DMS79 treated with DMSO at 0.1 percent for 48 hours (cell line): ENCODE measurements around the gene CTNS.
"Not testable (repeated sequence)": the region's sequence is repeated elsewhere in the genome, so short reads cannot be mapped to it uniquely, and the experiment has no call there.

ENCODE experiments used
- DNase-seq: peaks from one replicate; lab custom pipeline; 2025; lab: John Stamatoyannopoulos, UW

The CTNS gene

DNA sequence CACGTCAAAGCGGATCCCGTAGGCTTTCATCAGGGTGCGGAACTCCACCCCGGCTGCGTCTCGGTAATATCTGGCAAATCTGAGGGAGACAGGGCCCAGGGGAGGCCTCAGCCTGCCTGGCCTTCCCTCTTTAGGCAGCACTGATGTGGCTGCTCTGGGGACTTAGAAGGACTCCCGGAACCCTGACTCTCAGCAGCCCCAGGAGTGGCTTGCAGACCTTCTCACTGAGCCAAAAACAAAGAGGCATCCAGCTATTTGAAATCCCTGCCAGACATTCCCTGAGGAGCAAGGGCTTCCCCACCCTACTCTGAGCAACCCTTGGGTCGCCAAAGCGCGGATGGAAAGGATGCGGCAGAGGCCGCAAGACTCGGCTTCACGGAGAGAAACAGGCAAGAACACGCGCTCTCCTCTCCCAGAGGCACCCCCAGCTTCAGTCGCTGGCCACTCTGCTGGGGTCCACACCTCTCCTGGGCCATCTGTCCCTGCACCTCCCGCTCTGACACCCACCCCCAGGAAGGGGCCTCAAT lies 51.5 kb downstream of the CTNS start:
- no peak for DNase-seq

DNA sequence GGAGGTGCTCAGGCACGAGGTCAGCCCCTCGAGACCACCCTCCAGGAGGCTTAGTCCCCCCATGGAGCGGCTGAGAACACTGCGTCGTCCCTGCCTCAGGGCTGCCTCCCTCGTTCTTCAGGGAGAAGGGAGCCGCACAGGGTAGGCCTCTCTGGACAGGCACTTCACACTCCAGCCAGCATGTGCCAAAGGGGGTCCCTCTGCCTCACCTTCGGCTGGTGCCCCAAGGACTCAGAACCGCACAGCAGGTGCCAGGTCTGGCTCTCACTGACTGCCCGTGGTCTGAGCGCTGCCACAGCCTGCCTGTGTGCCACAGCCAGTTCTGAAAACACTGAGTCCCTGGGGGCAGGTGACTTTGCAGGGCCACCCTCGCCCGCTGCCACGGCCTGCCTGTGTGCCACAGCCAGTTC lies 52.3 kb downstream of the CTNS start:
- no peak for DNase-seq

DNA sequence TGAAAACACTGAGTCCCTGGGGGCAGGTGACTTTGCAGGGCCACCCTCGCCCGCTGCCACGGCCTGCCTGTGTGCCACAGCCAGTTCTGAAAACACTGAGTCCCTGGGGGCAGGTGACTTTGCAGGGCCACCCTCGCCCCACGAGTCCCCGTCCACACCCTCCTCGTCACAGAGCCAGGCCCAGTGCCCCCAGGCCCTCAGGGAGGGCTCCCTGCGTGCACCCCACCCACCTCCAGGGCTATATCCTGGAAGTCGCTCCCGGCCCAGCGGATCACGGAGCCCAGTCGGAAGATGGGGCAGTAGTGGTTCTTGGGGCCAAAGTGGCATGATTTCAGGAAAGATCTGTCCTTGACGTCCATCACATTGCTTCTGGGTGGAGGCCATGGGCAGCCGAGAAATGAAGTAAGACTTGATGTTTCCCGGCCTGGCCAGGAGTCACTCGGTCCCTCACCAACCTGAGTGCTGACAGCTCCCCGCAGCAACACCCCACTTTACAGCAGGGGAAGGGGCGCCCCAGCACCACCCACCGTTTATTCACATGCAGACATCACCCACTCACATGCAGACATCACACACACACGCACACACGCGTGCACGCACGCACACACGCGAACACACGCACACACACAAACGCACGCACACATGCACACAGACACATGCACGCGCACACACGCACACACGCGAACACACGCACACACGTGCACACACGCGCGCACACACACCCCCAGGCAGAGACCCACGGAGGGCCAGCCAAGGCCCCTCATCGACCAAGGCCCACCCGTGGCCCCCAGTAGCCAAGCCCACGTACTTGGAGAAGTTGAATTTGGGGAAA lies 52.9 kb downstream of the CTNS start:
- no peak for DNase-seq

DNA sequence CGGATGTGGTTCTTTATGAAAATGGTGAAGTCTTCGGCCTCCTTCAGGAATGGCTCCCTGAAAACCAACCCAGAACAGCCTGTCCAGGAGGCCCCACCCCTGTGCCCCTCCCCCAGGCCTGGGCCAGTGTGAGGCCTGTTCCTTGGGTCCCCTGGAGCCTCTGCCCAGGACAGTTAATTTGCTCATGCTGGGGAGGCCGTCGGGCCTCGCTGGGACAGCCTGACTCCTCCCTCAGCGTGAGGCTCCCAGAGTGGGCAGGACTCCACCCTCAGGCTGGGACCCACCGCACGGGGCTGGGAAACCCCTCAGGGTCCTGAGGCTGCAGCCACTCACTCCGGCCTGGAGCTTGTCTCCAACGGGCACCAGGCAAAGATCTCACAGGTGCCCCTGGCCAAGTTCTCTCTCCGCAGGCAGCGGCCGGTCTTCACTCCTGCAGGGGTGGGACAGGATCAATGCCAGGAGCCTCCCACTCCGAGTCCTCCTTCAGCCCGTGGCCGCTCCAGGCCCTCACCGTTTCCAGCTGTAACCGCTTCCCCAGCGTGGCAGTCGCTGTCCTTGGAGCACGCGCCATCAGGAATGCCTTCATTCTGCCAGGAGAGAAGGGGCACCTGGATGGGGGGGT lies 53.6 kb downstream of the CTNS start:
- no peak for DNase-seq

DNA sequence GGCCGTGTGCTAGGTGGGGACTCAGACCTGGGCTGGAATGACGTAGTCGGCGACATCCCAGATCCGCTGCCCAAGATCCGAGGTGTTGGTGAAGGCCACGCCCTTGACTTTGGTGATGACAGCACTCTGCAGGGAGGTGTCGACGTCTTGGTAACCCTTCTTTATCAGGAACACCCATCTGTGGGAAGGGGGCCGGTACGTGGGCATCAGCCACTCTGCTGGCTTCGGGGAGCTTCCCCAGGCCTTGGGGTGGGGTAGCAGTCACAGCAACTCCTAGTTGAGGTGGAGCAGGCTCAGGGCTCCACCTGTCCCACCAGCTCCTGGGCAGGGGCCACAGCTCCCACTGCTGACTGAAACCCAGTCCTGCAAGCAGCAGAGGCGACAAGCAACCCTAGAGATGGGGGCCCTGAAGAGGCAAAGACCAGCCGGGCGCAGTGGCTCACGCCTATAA lies 55.1 kb downstream of the CTNS start:
- no peak for DNase-seq

DNA sequence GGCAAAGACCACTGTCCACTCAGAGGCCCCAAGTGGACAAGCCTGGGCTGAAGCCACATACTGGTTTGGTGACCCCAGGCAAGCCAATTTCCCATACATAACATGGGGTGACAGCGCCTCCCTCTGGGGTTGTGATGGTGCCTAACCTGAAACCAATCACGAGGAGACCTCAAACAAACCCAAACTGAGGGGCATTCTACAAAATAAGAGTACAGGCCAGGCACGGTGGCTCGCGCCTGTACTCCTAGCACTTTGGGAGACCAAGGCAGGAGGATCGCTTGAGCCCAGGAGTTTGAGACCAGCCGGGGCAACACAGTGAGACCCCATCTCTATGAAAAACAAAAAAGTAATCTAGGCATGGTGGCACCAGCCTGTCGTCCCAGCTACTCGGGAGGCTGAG lies 55.8 kb downstream of the CTNS start:
- no peak for DNase-seq

DNA sequence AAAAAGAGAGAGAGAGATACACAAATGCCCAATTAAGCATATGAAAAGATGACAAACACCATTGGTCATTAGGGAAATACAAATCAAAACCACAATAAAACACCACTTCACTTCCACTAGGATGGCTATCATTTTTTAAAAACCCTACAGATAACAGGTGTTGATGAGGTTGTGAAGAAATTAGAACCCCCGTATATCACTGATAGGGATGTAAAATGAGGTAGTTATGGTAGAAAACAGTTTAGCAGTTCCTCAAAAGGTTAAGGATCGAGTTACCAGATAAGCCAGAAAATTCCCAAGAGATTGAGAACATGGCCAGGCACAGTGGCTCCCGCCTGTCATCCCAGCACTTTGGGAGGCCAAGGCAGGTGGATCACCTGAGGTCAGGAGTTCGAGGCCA lies 56.6 kb downstream of the CTNS start:
- DNase-seq: no peak

DNA sequence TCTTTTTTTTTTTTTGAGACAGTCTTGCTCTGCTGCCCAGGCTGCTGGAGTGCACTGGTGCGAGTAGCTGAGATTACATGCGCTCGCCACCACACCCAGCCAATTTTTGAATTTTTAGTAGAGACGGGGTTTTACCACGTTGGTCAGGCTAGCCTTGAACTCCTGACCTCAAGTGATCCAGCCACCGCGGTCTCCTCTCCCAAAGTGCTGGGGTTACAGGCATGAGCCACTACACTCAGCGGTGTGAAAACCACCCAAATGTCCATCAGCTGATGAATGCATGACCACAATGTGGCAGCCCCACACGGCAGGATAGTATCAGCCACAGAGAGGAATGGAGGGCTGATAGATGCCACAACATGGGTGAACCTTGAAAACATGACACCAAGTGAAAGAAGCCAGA lies 57.3 kb downstream of the CTNS start:
- DNase-seq: no peak

DNA sequence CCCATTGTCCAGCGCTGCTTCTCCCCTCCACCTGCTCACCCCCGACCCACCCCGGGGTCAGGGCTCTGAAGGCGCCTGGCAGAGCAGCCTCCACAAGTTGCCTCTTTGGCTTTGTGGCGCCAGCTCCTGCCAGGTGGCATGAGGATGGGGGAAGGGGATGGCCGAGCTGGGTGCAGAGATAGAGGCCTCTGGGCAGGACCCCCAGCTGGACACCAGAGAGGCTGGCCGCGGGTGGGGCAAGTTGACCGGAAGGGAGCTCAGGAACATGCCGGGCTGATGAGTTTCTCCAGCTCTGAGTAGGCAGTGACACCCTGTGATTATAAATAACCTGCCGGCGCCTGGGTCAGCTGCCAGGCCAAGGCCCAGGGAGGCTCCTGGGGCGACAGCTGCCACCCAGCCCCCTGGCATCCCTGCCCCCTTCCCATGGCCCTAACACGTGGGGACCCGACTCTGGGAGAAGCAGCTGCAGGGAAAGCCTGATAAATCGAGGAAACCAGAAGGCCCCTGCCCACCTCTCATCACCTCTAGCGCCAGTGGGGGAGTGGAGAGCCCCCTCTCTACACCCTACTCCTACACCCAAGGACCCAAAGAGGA lies 58.7 kb downstream of the CTNS start:
- no peak for DNase-seq

DNA sequence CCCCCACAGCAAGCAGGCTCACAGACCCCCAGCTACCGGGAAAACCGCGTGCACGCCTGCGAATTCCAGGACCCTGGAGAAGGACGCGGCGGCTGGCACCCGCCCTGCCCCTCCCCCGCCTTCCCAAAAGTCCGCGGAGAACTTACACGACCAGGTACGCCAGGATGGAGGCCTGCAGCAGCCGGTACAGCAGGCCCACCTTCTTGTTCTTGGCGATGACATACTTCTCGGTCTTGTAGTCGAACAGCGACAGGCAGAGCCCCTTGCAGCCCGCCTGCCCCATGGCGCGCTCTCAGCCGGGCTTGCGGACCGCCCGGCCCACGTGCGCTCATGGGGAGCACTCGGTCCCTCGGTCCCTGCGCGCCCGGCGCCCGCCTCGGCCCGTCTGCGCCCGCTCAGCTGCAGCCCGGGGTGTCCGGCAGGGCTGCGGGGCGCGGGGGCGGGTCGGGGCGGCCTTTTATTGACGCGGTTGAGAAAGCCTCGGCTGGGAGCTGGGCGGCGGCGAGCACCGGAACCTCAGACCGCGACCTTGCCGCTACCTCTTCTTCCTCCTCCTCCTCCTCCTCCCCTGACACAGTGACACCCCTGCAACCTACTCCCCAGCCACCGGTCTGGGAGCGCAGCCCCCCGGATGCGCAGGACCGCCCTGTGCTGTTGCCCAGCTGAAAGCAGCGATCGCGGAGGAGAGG lies 59.3 kb downstream of the CTNS start, which contains the start of gene P2RX5:
TSS of gene P2RX5 (minus strand) at position 433 of the 689 bp plus-strand sequence. CDS start at position 283, 150 bp downstream.
- DNase-seq: no peak

DNA sequence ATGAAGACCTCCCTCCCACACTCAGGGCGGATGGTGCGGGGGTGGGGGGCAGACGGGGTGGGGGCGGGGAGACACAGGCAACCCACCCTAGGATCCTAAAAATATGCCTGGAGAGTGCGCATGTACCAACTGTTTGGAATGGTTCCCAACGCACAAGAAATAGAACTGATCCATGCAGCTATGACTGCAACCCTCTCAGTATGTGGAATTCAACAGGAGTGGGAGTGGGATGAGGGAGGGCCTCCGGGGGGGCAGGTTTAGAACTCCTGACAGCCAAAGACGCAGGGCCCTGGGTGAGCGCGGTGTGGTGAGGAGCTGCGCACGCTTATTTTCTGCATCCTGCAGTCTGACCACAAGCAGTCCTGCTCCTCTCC lies 60.5 kb downstream of the CTNS start:
- no peak for DNase-seq

DNA sequence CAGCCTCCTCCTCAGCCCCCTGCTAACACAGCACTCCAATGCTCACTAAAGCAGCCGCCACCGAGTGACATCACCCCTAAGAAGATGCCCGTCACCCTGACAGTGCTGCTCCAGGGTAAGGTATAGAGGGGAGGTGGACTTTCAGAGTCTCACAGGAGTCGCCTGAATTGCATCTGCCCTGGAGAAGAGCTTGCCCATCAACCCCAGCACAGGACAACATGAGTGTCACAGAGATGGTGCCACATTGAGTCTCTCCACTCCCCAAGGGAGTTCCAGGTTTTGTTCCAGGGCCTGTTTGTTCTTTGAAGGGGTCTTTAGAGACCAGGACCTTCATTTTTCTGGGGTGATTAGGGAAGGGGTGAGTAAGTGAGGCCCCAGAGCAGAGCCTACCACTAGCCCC lies 61.6 kb downstream of the CTNS start:
- DNase-seq: no peak

DNA sequence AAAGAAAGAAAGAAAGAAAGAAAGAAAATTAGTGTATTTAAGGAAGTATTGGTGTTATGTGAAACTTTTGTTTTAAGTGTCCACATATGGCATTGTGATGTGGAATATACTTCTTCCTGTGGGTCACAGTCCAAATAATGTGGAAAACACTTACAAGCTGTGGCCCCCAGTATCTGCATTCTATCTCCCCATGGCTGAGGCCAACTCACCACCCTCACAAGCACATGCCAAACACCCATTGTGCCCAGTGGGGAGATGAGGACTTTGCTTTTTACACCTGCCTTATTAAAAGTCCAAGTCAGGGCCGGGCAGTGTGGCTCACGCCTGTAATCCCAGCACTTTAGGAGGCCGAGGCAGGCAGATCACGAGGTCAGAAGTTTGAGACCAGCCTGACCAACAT lies 63.4 kb downstream of the CTNS start:
- no peak for DNase-seq

DNA sequence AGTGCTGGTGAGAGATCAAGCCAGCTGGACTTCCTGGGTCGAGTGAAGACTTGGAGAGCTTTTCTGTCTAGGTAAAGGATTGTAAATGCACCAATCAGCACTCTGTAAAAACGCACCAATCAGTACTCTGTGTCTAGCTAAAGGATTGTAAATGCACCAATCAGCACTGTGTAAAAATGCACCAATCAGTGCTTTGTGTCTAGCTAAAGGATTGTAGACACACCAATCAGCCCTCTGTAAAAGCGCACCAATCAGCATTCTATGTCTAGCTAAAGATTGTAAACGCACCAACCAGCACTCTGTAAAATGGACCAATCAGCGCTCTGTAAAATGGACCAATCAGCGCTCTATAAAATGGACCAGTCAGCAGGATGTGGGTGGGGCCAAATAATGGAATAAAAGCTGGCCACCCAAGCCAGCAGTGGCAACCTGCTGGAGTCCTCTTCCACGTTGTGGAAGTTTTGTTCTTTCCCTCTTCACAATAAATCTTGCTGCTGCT lies 65.5 kb downstream of the CTNS start:
- not testable (repeated sequence) for DNase-seq

DNA sequence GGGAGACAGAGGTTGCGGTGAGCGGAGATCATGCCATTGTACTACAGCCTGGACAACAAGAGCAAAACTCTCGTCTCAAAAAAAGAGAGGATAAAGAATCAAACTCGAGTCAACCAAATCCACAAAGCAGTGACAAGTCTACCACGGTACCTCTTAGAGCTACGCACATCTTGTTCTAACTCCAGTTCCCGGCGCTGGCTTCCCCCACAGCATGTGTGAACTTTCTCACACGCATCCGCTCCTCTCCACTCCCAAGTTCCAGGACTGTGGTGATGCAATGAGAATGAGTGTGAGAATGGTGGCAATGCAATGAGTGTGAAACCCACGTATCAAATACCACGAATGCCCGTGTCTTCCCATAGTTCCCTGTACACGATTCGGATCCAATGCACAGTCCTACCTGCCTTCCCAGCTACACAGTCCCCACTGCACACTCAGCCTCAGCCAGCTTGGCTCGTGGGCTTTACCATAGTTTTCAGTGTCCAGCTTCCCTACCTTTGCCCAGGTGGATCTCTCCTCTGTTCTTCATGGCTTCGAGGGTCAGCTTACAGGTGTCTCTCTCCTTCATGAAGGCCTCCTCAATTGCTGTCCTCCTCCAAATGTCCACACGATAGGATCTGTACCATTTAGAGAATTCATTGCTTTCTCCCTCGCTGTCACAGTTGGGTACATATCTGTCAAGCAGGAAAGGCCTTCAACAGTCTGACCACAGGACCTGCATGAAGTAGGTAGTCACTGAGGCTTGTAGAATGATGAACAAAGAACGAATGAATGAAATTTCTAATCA lies 68.6 kb downstream of the CTNS start:
- no peak for DNase-seq

DNA sequence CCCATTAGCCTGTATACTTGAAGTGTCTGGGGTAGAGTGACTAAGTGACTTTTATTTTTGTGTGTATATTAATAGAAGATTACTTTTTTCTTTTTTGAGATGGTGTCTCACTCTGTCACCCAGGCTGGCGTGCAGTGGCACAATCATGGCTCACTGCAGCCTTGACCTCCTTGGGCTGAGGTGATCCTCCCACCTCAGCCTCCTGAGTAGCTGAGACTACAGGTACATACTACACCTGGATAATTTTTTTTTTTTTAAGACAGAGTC lies 69.1 kb downstream of the CTNS start:
- DNase-seq: not testable (repeated sequence)

DNA sequence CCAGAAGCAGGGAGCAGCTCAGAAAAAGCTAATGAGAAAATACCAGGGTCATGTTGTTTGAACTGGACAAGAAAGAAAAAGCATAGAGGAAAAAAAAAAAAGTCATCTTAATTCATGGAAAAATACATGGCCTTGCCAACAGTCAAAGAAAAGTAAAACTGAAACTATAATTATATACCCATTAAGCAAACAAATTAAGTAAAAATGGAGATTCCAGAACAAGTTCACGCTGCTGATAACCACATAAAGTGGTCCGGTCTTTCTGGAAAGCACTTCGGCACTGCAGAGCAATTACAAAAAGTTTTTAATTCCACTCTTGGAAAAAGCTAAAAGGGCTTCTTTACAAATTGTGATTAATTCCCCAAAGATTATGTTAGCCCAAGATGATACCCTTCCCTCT lies 71.8 kb downstream of the CTNS start:
- no peak for DNase-seq

DNA sequence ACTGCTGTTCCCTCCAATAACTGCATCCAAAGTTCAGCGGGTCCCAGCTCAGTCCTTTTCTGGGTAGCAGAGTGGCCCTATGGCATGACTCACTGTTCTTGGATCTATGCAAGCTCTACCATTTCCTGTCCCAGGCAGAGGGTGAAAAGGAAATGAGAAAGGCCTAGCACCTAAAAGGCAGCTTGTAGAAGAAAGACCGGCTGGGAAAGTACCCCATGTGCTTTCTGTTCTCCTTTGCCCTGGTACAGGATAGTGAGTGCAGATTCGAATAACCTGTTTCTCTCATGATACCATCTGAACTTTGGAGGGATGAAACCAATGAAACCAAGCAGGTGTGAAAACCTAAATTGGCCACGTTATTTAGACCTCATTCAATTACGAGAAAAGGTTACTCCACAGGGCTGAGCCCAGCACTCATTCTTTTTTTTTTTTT lies 74.4 kb downstream of the CTNS start:
- no peak for DNase-seq
